MM.1S (cell line): ENCODE results near the gene RALY.

Experiments
- DNase-seq: peaks from one replicate; pipeline ENCODE4 v3.0.0-alpha.2; 2015
- H2AFZ ChIP-seq: fragments of 300-600 bp; sonication (generic); 2 replicates; pipeline ENCODE4 v1.6.0; 2016; ENCODE audit warnings: antibody characterized with exemption, low read length
- H3F3A ChIP-seq: fragments of 300-600 bp; sonication (generic); 2 replicates; pipeline ENCODE4 v1.6.1; 2016; ENCODE audit warnings: mild to moderate bottlenecking, antibody characterized with exemption, low read length, moderate library complexity, mixed read lengths; ENCODE audit not compliant: insufficient read depth
- H3K27ac ChIP-seq: fragments of 300-600 bp; sonication (generic); 2 replicates; pipeline ENCODE4 v1.5.1; 2016; ENCODE audit warnings: mild to moderate bottlenecking, low read length
- H3K27me3 ChIP-seq: fragments of 300-600 bp; sonication (generic); replicated peaks from 2 replicates; pipeline ENCODE4 v1.6.0; 2016; ENCODE audit warnings: low read length; ENCODE audit not compliant: insufficient read depth
- H3K36me3 ChIP-seq: fragments of 300-600 bp; sonication (generic); replicated peaks from 2 replicates; pipeline ENCODE4 v1.6.1; 2016; ENCODE audit warnings: mild to moderate bottlenecking, low read length, mixed read lengths; ENCODE audit not compliant: insufficient read depth
- H3K4me1 ChIP-seq: fragments of 300-600 bp; sonication (generic); 2 replicates; pipeline ENCODE4 v1.6.1; 2016; ENCODE audit warnings: low read length, mixed read lengths
- H3K4me2 ChIP-seq: fragments of 300-600 bp; sonication (generic); 2 replicates; pipeline ENCODE4 v1.6.0; 2016; ENCODE audit warnings: low read depth, low read length
- H3K4me3 ChIP-seq: fragments of 300-600 bp; sonication (generic); 2 replicates; pipeline ENCODE4 v1.5.1; 2016; ENCODE audit warnings: low read length, mixed read lengths
- H3K79me2 ChIP-seq: fragments of 300-600 bp; sonication (generic); 2 replicates; pipeline ENCODE4 v1.6.1; 2016; ENCODE audit warnings: mixed run types, low read length, mixed read lengths
- H3K9ac ChIP-seq: fragments of 300-600 bp; sonication (generic); 2 replicates; pipeline ENCODE4 v1.6.1; 2016; ENCODE audit warnings: low read length, mixed read lengths
- H3K9me2 ChIP-seq: fragments of 300-600 bp; sonication (generic); replicated peaks from 2 replicates; pipeline ENCODE4 v1.6.1; 2016; ENCODE audit warnings: mild to moderate bottlenecking, low read length, mixed read lengths; ENCODE audit not compliant: insufficient read depth
- H3K9me3 ChIP-seq: fragments of 300-600 bp; sonication (generic); replicated peaks from 2 replicates; pipeline ENCODE4 v1.6.1; 2016; ENCODE audit warnings: mild to moderate bottlenecking, low read length, mixed read lengths; ENCODE audit not compliant: insufficient read depth
- H4K20me1 ChIP-seq: fragments of 300-600 bp; sonication (generic); 2 replicates; pipeline ENCODE4 v1.6.1; 2016; ENCODE audit warnings: mild to moderate bottlenecking, low read length, moderate library complexity, mixed read lengths; ENCODE audit not compliant: insufficient read depth
- CTCF ChIP-seq: fragments of 300-600 bp; sonication (generic); IDR thresholded peaks from 2 replicates; pipeline ENCODE4 v1.5.1; 2016; ENCODE audit warnings: antibody characterized with exemption, low read length, mixed read lengths
- EZH2 ChIP-seq: fragments of 300-600 bp; sonication (generic); optimal IDR thresholded peaks from 2 replicates; pipeline ENCODE3; 2017; ENCODE audit warnings: low read depth, mild to moderate bottlenecking, antibody characterized with exemption, low read length, mixed read lengths
- EZH2phosphoT487 ChIP-seq: fragments of 300-600 bp; sonication (generic); IDR thresholded peaks from 2 replicates; pipeline ENCODE4 v1.6.1; 2018; ENCODE audit warnings: antibody characterized with exemption, low read length

The RALY gene

DNA sequence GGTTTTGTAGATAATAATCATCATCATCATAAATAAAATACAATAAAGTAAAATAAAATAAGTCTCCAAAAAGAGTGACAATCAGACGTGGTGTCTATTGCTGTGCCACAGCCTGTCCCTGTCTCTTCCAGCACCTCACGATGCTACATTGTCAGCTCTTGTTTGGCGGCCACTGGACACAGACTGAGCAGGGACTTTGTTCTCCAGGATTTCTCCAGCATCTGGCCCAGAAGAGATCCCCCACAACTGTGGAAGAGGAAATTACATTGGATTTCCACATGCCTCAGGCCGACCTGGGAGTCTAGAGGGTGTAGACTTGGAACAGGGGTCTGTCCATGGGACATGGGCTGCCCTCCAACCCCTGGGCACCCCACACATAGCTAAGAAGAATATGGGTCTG is 39.2 kb upstream of the RALY start:
- no peaks in the 10 kb centered on the region for H3K9me3 ChIP-seq
- H3K9me2 ChIP-seq: no peaks in the 10 kb centered on the region
- no peaks in the 10 kb centered on the region for H3K36me3 ChIP-seq
- H3K27ac ChIP-seq: no peak overlapping the region
- TF ChIP-seq EZH2 (no peak), CTCF (no peak), EZH2phosphoT487 (no peak)
- no peaks in the 10 kb centered on the region for H4K20me1 ChIP-seq
- H3K9ac ChIP-seq: no peak overlapping the region
- H3K4me3 ChIP-seq: no peak overlapping the region
- no peaks in the 10 kb centered on the region for H3K4me1 ChIP-seq
- no peak for DNase-seq
- H3K79me2 ChIP-seq: no peaks in the 10 kb centered on the region
- no peaks in the 10 kb centered on the region for H3F3A ChIP-seq
- H3K4me2 ChIP-seq: no peak overlapping the region
- no peak overlapping the region for H2AFZ ChIP-seq
- no peaks in the 10 kb centered on the region for H3K27me3 ChIP-seq

DNA sequence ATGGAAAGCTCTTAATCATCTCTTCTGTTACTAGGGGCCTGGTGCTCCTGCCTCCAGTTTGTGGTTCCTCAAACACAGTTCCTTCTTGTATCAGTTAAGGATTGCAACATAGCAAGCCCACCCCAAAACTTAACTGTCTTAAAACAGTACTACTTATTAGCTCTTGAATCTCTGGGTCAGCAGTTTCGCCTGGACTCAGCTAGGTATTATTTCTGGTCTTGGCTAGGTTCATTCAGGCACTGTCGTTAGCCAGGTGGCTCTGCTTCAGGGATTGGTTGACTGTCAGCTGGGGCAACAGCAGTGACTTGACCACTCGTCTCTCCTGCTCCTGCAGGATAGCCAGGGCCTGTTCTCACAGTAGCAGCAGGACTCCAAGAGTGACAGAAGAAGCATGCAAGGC is 30.0 kb upstream of the RALY start:
- H3K9me3 ChIP-seq: no peaks in the 10 kb centered on the region
- H3K4me3 ChIP-seq: peak overlapping the region; percentile 9; the same call in 1 of the 2 replicates
- no peaks in the 10 kb centered on the region for H3K79me2 ChIP-seq
- peak overlapping the region; percentile 64 for H3K4me2 ChIP-seq
- H3K9ac ChIP-seq: peak overlapping the region; percentile 14; the same call in 1 of the 2 replicates
- peak overlapping the region; percentile 57; the same call in 1 of the 2 replicates for H3K27ac ChIP-seq
- no peaks in the 10 kb centered on the region for H3K27me3 ChIP-seq
- peak; percentile 80 for DNase-seq
- H4K20me1 ChIP-seq: no peaks in the 10 kb centered on the region
- TF ChIP-seq CTCF (no peak), EZH2 (no peak), EZH2phosphoT487 (no peak)
- H3K9me2 ChIP-seq: no peaks in the 10 kb centered on the region
- peaks cover 31% of the 10 kb centered on the region for H3K4me1 ChIP-seq
- H3K36me3 ChIP-seq: no peaks in the 10 kb centered on the region
- H2AFZ ChIP-seq: peak overlapping the region; percentile 61
- peaks cover 12% of the 10 kb centered on the region for H3F3A ChIP-seq

GRCh38 chr20:33964441-33964840 is 29.3 kb upstream of the RALY start:
- H3K4me2 ChIP-seq: peak overlapping the region; percentile 64; the same call in 1 of the 2 replicates
- TF ChIP-seq EZH2 (no peak), CTCF (no peak), EZH2phosphoT487 (no peak)
- H3F3A ChIP-seq: peaks cover 12% of the 10 kb centered on the region
- H3K27ac ChIP-seq: peak overlapping the region; percentile 57; the same call in 1 of the 2 replicates
- no peak overlapping the region; the same call in 1 of the 2 replicates for H3K9ac ChIP-seq
- H3K36me3 ChIP-seq: no peaks in the 10 kb centered on the region
- H3K4me3 ChIP-seq: no peak overlapping the region
- H3K79me2 ChIP-seq: no peaks in the 10 kb centered on the region
- H3K9me3 ChIP-seq: no peaks in the 10 kb centered on the region
- H3K4me1 ChIP-seq: peaks cover 31% of the 10 kb centered on the region
- no peaks in the 10 kb centered on the region for H4K20me1 ChIP-seq
- H2AFZ ChIP-seq: peak overlapping the region; percentile 61
- no peaks in the 10 kb centered on the region for H3K27me3 ChIP-seq
- no peak for DNase-seq
- no peaks in the 10 kb centered on the region for H3K9me2 ChIP-seq
